Immature natural killer cell (primary cell): ENCODE results near the gene NECTIN4. TPM values are rescaled to one million over a fixed set of nuclear protein-coding genes. Genes with fewer than 3 reads are reported as not detected.
"Not testable (repeated sequence)": the region's sequence is repeated elsewhere in the genome, so short reads cannot be mapped to it uniquely, and the experiment has no call there.

Source experiments
- DNase-seq, 3 donors: peaks; one replicate each; pipeline ENCODE4 v3.0.0; 2022; ENCODE audit warnings: mixed read lengths in 1 of 3
- H3K27ac Mint-ChIP-seq, 6 donors: one replicate each; pipeline ENCODE4 v1.8.0; 2020; ENCODE audit warnings: mixed read lengths in 6 of 6, mild to moderate bottlenecking in 5 of 6, inconsistent platforms in 4 of 6, moderate library complexity in 3 of 6
- H3K27me3 Mint-ChIP-seq, 3 donors: one replicate each; pipeline ENCODE4 v1.8.0; 2020 to 2021; ENCODE audit warnings: low read depth in 3 of 3, mild to moderate bottlenecking in 3 of 3, mixed read lengths in 3 of 3, moderate library complexity in 3 of 3, inconsistent platforms in 1 of 3
- H3K36me3 Mint-ChIP-seq, 3 donors: one replicate each; pipeline ENCODE4 v1.8.0; 2020; ENCODE audit warnings: mixed read lengths in 3 of 3, inconsistent platforms in 2 of 3, mild to moderate bottlenecking in 2 of 3
- H3K4me1 Mint-ChIP-seq, 2 donors: one replicate each; pipeline ENCODE4 v1.8.0; 2020; ENCODE audit warnings: inconsistent platforms in 2 of 2, mild to moderate bottlenecking in 2 of 2, mixed read lengths in 2 of 2, moderate library complexity in 1 of 2
- H3K4me3 Mint-ChIP-seq, 5 donors: one replicate each; pipeline ENCODE4 v1.8.0; 2020; ENCODE audit warnings: mild to moderate bottlenecking in 5 of 5, mixed read lengths in 5 of 5, inconsistent platforms in 3 of 5, moderate library complexity in 3 of 5
- H3K9me3 Mint-ChIP-seq, 6 donors: one replicate each; pipeline ENCODE4 v1.8.0; 2020; ENCODE audit warnings: mild to moderate bottlenecking in 6 of 6, mixed read lengths in 6 of 6, inconsistent platforms in 4 of 6, moderate library complexity in 3 of 6
- polyA plus RNA-seq, 3 donors: library from polyadenylated mRNA; unstranded; fragments of 300-500 nt; fragmentation: Illumina TruSeq; gene quantifications; one replicate each; pipeline ENCODE4 v1.2.3, GENCODE V29; 2021

NECTIN4 gene
- polyA plus RNA-seq, 3 donors from 2014 or later = not detected

DNA sequence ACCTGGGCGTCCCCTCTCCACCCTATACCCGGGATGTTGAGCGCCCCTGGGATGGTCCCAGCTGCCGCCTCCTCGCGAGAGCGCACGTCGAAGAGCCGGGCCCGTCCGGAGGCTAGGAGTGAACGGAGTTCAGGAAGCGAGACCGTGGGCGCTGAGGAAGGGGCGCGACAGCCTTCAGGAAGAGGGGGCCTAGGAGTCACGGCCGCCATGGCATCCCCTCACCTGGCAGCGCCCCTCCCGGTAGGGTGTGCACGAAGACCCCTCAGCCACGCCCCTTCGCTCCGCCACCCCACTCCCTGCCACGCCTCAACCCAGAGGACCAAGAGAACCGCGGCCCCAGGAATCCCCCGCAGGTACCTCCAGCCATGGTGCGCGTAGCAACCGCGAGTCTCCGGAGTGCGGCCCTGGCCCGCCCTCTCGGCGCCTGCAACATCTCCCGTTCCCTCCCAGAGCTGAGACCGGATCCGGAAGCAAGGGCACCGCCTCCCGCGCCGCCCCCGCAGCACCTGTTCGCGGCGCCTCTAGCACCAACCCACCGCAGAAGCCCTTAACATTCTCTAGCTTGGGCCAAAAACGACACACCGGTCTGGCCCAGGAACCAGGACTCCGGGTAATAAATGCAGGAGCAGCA lies 50.7 kb downstream of the NECTIN4 start, which contains the start of gene TSTD1:
TSS of gene TSTD1 (minus strand) at position 442 of the 631 bp plus-strand sequence. CDS start at position 367, 75 bp downstream.
- H3K27ac Mint-ChIP-seq = peak within 1 kb of the TSS; percentile 85 to 97 (median 96)
- peak within 1 kb of the TSS; percentile 91 to 94 (median 92) for H3K4me3 Mint-ChIP-seq
- H3K27me3 Mint-ChIP-seq = peaks cover 3 to 6% (median 5%) of the 10 kb centered on the region in 3 donors
- H3K36me3 Mint-ChIP-seq = peaks cover 3 to 25% (median 15%) of the 10 kb centered on the region in 3 donors
- H3K9me3 Mint-ChIP-seq = no peaks in the 10 kb centered on the region
- peak; percentile 84 to 85 (median 84) for DNase-seq
- H3K4me1 Mint-ChIP-seq = peaks cover 42 to 45% of the 10 kb centered on the region in 2 donors

- no peak for DNase-seq
- peaks cover 37 to 40% of the 10 kb centered on the region in 2 donors for H3K4me1 Mint-ChIP-seq
- no peaks in the 10 kb centered on the region for H3K9me3 Mint-ChIP-seq
- peak overlapping the region; percentile 91 to 94 (median 92) for H3K4me3 Mint-ChIP-seq
- peak overlapping the region in 5 of 6 donors; percentile 76 to 95 (median 83) for H3K27ac Mint-ChIP-seq
- peaks cover 4 to 22% (median 15%) of the 10 kb centered on the region in 3 donors for H3K36me3 Mint-ChIP-seq
- peaks cover 3 to 6% (median 5%) of the 10 kb centered on the region in 3 donors for H3K27me3 Mint-ChIP-seq
These were observed 51.5 kb downstream of the NECTIN4 start for GRCh38 chr1:161037661-161038522.

DNA sequence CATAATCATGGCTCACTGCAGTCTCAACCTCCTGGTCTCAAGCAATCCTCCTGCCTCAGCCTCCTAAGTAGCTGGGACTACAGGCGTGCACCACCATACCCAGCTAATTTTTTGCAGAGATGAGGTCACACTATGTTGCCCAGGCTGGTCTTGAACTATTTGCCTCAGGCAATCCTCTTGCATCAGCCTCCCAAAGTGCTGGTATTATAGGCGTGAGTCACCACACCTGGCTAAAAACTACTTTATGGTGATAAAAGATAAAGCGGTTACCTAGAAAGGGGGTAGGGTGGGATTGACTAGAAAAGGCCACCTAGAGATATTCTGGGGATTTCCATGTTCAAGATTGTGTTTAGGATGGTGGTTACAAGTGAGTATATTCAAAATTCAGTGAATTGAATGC lies 55.6 kb downstream of the NECTIN4 start:
- DNase-seq = no peak
- H3K27me3 Mint-ChIP-seq = peaks cover under 1 to 2% (median under 1%) of the 10 kb centered on the region in 3 donors
- peaks cover 0 to 7% (median 4%) of the 10 kb centered on the region in 3 donors for H3K36me3 Mint-ChIP-seq
- H3K27ac Mint-ChIP-seq = no peak overlapping the region
- H3K4me3 Mint-ChIP-seq = no peak overlapping the region
- no peaks in the 10 kb centered on the region for H3K9me3 Mint-ChIP-seq
- peaks cover 15 to 18% of the 10 kb centered on the region in 2 donors for H3K4me1 Mint-ChIP-seq

DNA sequence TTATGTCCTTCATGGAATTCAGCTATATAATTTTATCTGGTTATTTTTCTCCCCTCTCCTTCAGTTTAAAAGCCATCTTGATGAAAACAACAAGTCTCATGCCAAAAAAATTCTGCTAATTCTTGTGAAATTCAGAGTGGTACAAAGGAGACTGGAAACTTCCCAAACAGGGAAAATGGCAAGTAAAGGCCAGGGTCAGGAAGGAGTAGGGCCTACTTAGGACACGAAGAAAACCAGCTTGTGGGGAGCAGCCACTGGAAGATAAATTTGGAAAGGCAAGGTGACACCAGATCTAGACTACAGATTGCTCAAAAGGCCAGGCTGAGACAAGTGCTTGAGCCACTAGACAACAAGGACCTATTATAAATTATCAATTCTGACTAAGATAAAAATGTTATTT lies 56.9 kb downstream of the NECTIN4 start:
- Mint-ChIP-seq H3K36me3 (peaks cover 0 to 7% (median 4%) of the 10 kb centered on the region in 3 donors), H3K9me3 (no peaks in the 10 kb centered on the region), H3K27ac (peak overlapping the region in 1 of 6 donors; percentile 13), H3K4me1 (peaks cover 6 to 7% of the 10 kb centered on the region in 2 donors), H3K27me3 (no peaks in the 10 kb centered on the region), H3K4me3 (no peak overlapping the region)
- DNase-seq = no peak

DNA sequence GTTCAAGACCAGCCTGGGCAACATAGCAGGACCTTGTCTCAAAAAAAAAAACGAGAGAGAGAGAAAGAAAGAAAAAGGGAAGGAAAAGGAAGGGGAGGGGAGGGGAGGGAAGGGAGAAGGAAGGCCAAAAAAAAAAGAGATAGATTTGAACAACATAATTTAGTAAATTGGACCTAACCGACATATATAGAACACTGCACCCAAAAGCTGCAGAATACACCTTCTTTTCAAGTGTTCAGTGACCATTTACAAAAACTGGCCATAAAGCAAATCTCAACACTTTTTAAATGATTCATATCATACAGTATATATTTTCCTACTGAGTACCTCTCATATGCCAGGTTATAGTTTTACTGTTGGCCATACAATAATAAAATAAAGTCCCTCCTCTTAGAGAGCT lies 57.5 kb downstream of the NECTIN4 start:
- Mint-ChIP-seq H3K36me3 (peaks cover 0 to 7% (median 4%) of the 10 kb centered on the region in 3 donors), H3K27ac (peak overlapping the region in 1 of 6 donors; percentile 8), H3K4me1 (peaks cover 4% of the 10 kb centered on the region in 2 donors), H3K4me3 (no peak overlapping the region), H3K27me3 (no peaks in the 10 kb centered on the region), H3K9me3 (no peaks in the 10 kb centered on the region)
- DNase-seq = no peak

GRCh38 chr1:161029466-161029865 lies 59.9 kb downstream of the NECTIN4 start:
- H3K27me3 Mint-ChIP-seq, H3K27ac Mint-ChIP-seq, H3K4me3 Mint-ChIP-seq, H3K4me1 Mint-ChIP-seq, H3K9me3 Mint-ChIP-seq, H3K36me3 Mint-ChIP-seq, DNase-seq: not testable (repeated sequence)

DNA sequence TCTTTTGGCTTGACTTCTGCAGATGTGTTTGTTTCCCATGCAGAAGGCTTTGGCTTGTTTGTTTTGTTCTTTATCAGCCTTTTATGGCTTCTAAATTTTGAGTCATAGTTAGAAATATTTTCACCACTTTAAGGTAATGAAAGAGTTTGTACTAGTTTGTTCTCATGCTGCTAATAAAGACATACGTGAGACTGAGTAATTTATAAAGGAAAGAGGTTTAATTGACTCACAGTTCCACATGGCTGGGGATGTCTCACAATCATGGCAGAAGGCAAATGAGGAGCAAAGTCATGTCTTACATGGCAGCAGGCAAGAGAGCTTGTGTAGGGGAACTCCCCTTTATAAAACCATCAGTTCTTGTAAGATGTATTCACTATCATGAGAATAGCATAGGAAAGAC lies 62.4 kb downstream of the NECTIN4 start:
- peak overlapping the region in 1 of 6 donors; percentile 3 for H3K27ac Mint-ChIP-seq
- H3K4me3 Mint-ChIP-seq, H3K9me3 Mint-ChIP-seq, H3K27me3 Mint-ChIP-seq, DNase-seq, H3K4me1 Mint-ChIP-seq, H3K36me3 Mint-ChIP-seq: not testable (repeated sequence)

GRCh38 chr1:161022432-161022831 lies 66.9 kb downstream of the NECTIN4 start:
- H3K27me3 Mint-ChIP-seq = peaks cover 7 to 16% (median 11%) of the 10 kb centered on the region in 3 donors
- H3K9me3 Mint-ChIP-seq, DNase-seq, H3K36me3 Mint-ChIP-seq: not testable (repeated sequence)
- H3K4me3 Mint-ChIP-seq = peak overlapping the region in 4 of 5 donors; percentile 26 to 94 (median 72)
- H3K27ac Mint-ChIP-seq = peak overlapping the region in 5 of 6 donors; percentile 32 to 92 (median 84)
- H3K4me1 Mint-ChIP-seq = peaks cover 25 to 30% of the 10 kb centered on the region in 2 donors

- no peak for DNase-seq
- H3K4me3 Mint-ChIP-seq = peak overlapping the region; percentile 87 to 95 (median 94)
- H3K4me1 Mint-ChIP-seq = peaks cover 25 to 30% of the 10 kb centered on the region in 2 donors
- H3K27me3 Mint-ChIP-seq = peaks cover 7 to 16% (median 11%) of the 10 kb centered on the region in 3 donors
- no peaks in the 10 kb centered on the region for H3K9me3 Mint-ChIP-seq
- H3K36me3 Mint-ChIP-seq = no peaks in the 10 kb centered on the region
- H3K27ac Mint-ChIP-seq = peak overlapping the region in 5 of 6 donors; percentile 57 to 95 (median 89)
These were observed 67.4 kb downstream of the NECTIN4 start for GRCh38 chr1:161021970-161022353.

- Mint-ChIP-seq H3K36me3 (no peaks in the 10 kb centered on the region), H3K4me1 (peaks cover 25 to 30% of the 10 kb centered on the region in 2 donors), H3K27ac (peak overlapping the region; percentile 84 to 97 (median 94)), H3K9me3 (no peaks in the 10 kb centered on the region), H3K4me3 (peak overlapping the region; percentile 87 to 95 (median 94)), H3K27me3 (peaks cover 7 to 16% (median 11%) of the 10 kb centered on the region in 3 donors)
- peak; percentile 82 to 85 (median 85) for DNase-seq
These were observed 68.0 kb downstream of the NECTIN4 start for GRCh38 chr1:161021165-161021969.

Other genes with a start within 250 kb of the NECTIN4 start
- gene CD244, start 226.7 kb downstream of the NECTIN4 start, polyA plus RNA-seq = 100 to 1,000 TPM; 301 to 501 (median 410) TPM
- under 1 TPM in 1 of 3 donors, not detected in 2; 0.77 TPM for gene ITLN1, start 204.4 kb downstream of the NECTIN4 start, polyA plus RNA-seq
- not detected for gene ITLN2, start 134.7 kb downstream of the NECTIN4 start, polyA plus RNA-seq
- 10 to 100 TPM; 11.5 to 53.2 (median 27.7) TPM for gene F11R, start 68.4 kb downstream of the NECTIN4 start, polyA plus RNA-seq
- gene TSTD1, start 50.6 kb downstream of the NECTIN4 start, polyA plus RNA-seq = 100 to 1,000 TPM; 229 to 385 (median 349) TPM
- 10 to 100 TPM in 1 of 3 donors, 1 to 10 TPM in 1, not detected in 1; 7.9 to 12.2 TPM for gene USF1, start 43.6 kb downstream of the NECTIN4 start, polyA plus RNA-seq
- 100 to 1,000 TPM in 2 of 3 donors, 10 to 100 TPM in 1; 98.0 to 265 (median 103) TPM for gene ARHGAP30, start 19.7 kb downstream of the NECTIN4 start, polyA plus RNA-seq
- under 1 TPM in 1 of 3 donors, not detected in 2; 0.59 TPM for gene KLHDC9, start 8.8 kb upstream of the NECTIN4 start, polyA plus RNA-seq
- gene PFDN2, start 28.5 kb upstream of the NECTIN4 start, polyA plus RNA-seq = 10 to 100 TPM; 63.4 to 84.4 (median 83.0) TPM
- 10 to 100 TPM; 17.3 to 21.9 (median 18.2) TPM for gene NIT1, start 28.5 kb upstream of the NECTIN4 start, polyA plus RNA-seq
- 10 to 100 TPM; 27.5 to 43.8 (median 42.2) TPM for gene DEDD, start 43.1 kb upstream of the NECTIN4 start, polyA plus RNA-seq
- 100 to 1,000 TPM; 174 to 219 (median 186) TPM for gene UFC1, start 64.4 kb upstream of the NECTIN4 start, polyA plus RNA-seq
- 10 to 100 TPM in 2 of 3 donors, 1 to 10 TPM in 1; 9.0 to 25.5 (median 14.7) TPM for gene USP21, start 69.9 kb upstream of the NECTIN4 start, polyA plus RNA-seq
- gene PPOX, start 76.9 kb upstream of the NECTIN4 start, polyA plus RNA-seq = 10 to 100 TPM; 18.2 to 30.1 (median 21.9) TPM
- gene B4GALT3, start 87.9 kb upstream of the NECTIN4 start, polyA plus RNA-seq = 10 to 100 TPM; 38.7 to 68.0 (median 49.6) TPM
- gene ADAMTS4, start 109.5 kb upstream of the NECTIN4 start, polyA plus RNA-seq = under 1 TPM in 2 of 3 donors, not detected in 1; 0.10 to 0.29 TPM
- gene NDUFS2, start 112.8 kb upstream of the NECTIN4 start, polyA plus RNA-seq = 100 to 1,000 TPM in 1 of 3 donors, 10 to 100 TPM in 2; 59.6 to 117 (median 99.1) TPM
- 1,000 to 10,000 TPM; 1,827 to 3,702 (median 3,300) TPM for gene FCER1G, start 125.7 kb upstream of the NECTIN4 start, polyA plus RNA-seq
- gene APOA2, start 134.1 kb upstream of the NECTIN4 start, polyA plus RNA-seq = not detected
- 10 to 100 TPM in 2 of 3 donors, 1 to 10 TPM in 1; 7.9 to 11.3 (median 11.1) TPM for gene TOMM40L, start 136.5 kb upstream of the NECTIN4 start, polyA plus RNA-seq
- gene NR1I3, start 148.6 kb upstream of the NECTIN4 start, polyA plus RNA-seq = not detected
- not detected for gene PCP4L1, start 169.2 kb upstream of the NECTIN4 start, polyA plus RNA-seq
- not detected for gene MPZ, start 220.4 kb upstream of the NECTIN4 start, polyA plus RNA-seq
- gene SDHC, start 224.8 kb upstream of the NECTIN4 start, polyA plus RNA-seq = 100 to 1,000 TPM; 260 to 415 (median 324) TPM